GM18861 (cell line): Measurements from ENCODE around the gene CAMTA1.

ENCODE experiments used
- ATAC-seq: cut with Tn5 transposase; IDR thresholded peaks from one replicate; pipeline ENCODE4 v1.9.1; 2021; ENCODE audit not compliant: unreplicated experiment

The CAMTA1 gene

GRCh38 chr1:7350804-7351203 lies 565.5 kb downstream of the CAMTA1 start:
- ATAC-seq = no peak

GRCh38 chr1:7351649-7352048 lies 566.4 kb downstream of the CAMTA1 start:
- ATAC-seq = no peak

DNA sequence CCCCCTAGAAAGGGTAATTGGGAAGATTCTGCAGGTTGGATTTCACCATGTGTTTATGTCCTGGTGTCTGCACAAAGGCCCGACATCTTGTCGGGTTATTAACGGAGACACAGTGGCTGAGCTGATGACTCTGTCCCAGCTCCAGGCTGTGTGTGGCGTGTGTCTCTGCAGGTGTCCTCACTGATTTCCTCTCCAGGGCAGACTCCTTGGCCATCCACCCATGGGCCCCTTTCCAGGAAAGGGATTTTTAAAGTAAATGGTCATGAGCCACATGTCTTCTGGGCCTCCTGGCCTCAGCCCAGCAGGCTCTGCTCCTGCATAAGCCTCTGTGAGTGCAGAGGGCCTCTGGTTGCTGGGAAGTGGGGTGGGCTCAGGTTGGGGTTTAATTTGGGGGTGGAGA lies 567.1 kb downstream of the CAMTA1 start:
- no peak for ATAC-seq

DNA sequence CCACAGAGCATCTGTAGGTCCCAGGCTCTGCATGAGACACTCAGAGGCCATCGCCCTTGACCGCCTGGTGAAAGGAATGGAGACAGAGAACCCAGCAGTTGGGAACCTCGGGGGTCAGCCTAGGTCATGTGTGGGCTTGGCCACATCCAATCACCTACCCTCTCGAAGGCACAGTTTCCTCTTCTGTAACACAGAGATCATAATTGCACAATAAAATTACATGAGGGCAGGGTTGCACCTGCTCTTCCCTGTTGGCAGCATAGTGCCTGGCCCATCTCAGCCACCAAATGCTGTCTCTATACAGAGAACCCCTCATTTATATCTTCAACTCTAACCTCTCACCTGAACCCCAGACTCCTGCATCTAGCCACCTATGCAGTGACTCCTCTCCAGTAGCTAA lies 567.7 kb downstream of the CAMTA1 start:
- ATAC-seq = no peak

DNA sequence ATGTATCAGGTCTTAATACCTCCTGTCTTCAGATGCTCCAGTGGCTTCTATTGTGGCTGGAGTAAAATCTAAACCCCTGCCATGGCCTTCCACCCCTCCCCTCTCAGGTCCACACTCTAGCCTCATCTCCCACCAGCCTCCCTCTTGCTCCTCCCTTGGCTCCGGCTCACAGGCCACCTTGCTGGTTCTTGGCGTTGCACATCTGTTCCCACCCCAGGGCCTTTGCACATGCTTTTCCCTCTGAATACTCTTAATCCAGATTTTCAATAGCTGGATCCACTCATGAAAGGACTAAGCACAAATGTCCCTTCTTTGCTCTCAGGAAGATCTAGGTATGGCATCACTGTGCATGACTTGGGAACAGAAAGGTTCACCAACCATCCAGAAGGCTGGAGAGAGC lies 570.4 kb downstream of the CAMTA1 start:
- no peak for ATAC-seq

GRCh38 chr1:7356079-7356478 lies 570.8 kb downstream of the CAMTA1 start:
- ATAC-seq = no peak

- ATAC-seq = no peak
Observed at GRCh38 chr1:7358425-7358824, 573.2 kb downstream of the CAMTA1 start.

DNA sequence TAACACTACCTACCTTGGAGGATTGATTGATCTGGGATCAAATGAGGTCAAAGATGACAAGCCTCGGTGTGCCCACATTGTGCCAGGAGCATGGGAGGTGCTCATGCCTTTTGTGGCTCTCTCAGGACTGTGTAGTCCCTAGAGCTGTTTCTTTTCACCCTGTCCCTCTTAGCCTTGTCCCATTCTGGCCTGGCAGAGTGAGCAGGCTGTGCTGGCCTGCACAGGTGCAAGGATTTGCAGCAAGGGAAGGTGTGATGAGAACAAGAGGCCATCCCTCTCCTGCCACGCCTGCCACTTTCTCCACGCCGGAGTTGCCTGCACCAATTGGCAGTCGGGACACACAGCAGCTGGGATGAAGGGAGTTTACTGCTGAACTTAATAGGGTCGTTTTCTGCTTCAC lies 575.3 kb downstream of the CAMTA1 start:
- no peak for ATAC-seq

DNA sequence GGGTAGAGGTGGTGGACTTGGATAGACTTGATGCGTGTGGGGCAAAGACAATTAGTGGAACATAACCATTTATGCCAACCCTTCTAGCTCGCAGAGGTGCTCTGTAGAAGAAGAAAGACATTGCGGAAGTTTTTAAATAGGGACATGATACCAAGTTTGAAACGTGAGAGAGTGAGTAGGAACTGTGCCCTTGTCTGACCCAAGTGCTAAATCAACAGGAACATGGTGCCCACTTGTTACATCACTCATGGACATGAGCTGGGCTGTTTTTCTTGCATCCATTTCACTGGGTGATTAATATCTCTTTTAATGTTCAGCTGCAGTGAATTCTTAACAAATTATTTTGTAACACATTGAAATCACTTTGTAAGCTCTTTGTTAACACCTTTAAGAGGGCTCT lies 577.7 kb downstream of the CAMTA1 start:
- no peak for ATAC-seq

DNA sequence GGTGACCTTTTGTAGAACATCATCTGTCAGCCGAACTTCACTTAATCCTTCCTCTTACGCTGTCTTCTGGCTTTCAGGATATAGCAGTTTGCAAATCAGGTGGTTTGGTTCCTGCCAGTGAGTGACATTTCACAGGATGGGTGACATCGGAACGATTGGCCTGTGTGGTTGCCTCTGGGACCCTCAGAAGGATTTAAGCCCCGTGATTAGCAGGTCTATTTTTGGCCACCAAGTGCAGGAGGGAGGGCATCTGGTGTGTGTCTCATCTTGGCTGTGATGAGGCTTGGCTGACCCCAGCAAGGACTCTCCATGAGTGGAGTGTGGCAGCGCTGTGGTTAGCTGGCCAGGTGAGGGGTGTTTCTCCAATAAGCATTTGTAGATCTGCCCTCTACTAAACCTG lies 578.2 kb downstream of the CAMTA1 start:
- no peak for ATAC-seq

DNA sequence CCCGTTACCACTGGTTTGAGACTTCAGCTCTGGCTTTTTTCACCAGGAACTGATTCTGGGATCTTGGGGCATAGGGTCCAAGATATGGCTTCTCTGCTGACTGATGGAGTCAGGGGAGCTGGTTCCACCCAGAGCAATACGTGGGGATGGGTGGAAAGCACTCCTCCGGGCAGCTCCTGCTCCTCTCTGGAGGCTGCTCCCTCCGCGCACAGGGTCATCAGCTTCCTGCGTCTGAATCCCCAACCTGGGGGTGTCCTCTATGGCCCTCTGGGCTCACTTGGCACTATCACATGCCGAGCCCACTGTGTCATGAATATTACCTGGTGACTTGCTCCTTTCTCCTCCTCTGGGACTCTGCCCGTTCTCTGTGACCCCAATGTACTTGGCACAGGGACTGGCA lies 580.5 kb downstream of the CAMTA1 start:
- ATAC-seq = no peak

- no peak for ATAC-seq
Observed at GRCh38 chr1:7366286-7366954, 581.2 kb downstream of the CAMTA1 start.

DNA sequence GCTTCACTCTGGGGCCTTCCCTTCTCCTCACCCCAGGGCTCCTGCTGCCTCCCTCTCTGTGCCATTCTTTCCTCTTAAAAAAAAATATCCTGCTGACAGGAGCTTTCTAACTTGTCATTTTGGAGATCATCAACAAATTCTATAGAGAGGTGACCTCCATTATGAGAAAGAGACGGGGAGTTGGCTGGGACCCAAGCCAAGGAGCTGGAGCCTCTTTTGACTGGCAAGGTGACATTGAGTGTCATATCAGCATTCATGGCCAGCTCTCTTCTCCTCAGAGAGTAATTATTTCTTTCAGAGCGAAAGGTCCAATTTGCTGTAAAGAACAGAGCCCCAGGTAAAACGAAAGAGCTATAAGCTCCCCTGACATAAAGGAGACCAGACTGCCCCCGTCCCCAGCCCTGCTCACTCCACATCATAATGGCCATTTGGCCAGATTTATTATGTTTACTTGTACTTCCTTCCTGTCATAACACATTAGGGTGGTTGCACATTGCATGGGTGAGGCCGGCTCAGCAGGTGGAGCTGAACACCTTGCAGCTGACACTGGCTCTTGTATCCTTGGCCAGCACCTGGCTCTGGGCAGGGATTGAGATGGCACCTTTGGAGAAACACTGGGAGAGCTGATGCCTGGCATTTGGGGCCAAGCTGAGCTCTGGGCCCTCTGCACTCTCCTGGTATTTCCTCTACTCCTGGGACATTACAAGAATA lies 581.9 kb downstream of the CAMTA1 start:
- ATAC-seq = no peak

DNA sequence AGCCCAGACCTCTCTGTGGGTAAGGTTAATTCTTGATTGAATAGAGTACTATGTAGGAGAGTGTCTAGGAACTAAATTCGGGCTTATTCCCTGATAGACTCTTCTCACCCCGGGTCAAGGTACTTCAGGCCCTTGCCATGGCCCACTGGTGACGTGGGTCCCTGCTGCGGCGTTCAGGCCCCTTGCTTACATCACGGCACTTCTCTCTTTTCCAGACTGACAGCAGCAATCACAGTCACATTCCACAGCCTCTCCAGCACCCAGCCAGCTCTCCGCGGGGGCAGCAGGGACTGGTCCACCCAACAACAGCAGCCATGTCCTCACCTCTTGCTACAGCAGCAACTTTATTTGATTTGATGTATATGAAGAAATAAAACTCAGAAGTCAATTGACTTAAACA lies 584.6 kb downstream of the CAMTA1 start:
- ATAC-seq = no peak

DNA sequence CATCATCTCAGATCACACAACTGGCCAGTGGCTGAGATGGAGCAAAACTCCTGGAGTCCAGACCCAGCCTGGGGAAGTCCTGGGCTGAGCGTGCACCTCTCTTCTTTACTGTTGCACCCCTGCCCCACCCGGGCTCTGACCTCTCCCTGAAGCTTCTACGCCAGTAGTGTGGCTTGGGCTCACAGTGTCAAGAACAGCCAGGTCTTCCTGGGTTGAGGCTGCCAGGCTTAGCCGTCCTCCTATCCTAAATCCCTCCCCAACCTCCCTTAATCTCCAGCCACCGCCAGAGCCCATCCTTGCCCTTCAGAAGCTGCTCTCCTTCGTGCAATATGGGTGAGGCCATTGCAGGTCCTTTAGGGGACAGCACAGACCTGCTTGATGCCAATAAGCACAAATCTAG lies 586.7 kb downstream of the CAMTA1 start:
- ATAC-seq = no peak

DNA sequence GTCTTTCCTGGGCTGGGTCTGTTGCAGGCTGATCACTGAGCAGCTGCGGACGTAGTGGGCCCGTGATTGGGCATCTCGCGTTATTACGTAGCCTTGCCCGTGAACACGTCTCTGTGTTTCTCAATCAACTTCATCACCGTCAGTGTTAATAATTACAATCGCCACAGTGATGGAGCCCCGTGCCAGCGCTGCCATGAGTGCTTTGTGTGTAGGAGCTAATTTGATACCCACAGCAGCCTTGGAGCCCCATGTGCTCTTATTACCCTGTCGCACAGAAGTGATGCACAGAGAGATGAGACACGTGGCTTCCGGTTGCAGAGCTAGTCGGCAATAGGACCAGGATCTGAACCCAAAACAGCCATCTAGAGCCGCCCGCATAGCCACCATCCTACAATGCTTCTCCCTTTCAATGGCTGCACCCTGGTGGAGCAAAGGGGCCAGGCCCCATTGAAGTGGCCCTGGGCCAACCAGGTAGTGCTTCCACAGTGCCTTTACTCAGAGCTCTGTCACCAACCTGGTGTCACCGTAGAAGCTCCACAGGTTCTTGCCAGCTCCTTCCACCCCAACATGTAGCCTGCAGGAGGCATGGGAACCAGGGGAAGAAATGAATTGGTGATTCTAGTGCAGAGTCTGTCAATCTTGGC lies 587.3 kb downstream of the CAMTA1 start:
- ATAC-seq = no peak

- no peak for ATAC-seq
Observed at GRCh38 chr1:7373251-7373650, 588.0 kb downstream of the CAMTA1 start.

DNA sequence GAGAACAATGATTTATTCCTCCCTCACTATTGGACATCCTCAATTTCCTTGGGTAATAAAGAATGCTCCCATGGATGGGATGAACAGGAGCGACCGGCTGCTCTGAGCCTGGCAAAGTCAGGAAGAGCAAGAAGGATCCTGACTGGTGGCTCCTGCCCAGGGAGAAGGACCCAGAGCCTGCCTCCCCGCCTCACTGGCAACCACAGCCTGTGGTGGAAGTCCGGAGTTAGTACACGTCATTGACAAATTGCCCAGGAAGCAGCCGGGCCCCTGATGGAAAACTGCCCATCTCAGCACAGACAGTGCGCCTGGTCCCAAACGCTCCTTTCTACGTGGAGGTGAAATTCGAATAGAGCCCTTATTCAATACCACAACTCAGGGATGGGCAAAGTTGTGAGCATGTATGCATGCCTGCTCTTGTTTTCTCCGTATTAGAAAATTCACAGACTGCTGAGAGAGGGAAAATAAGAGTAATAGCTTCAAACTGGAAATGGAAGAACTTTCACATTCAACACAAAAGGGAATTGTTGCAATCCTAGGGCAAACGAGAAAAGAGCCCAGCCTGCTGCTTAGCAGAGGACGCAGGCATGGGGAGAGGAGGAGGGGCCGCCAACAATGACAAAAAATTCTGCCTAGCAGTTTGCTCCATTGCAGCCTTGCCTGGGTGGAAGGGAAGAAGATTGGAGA lies 588.8 kb downstream of the CAMTA1 start:
- no peak for ATAC-seq

DNA sequence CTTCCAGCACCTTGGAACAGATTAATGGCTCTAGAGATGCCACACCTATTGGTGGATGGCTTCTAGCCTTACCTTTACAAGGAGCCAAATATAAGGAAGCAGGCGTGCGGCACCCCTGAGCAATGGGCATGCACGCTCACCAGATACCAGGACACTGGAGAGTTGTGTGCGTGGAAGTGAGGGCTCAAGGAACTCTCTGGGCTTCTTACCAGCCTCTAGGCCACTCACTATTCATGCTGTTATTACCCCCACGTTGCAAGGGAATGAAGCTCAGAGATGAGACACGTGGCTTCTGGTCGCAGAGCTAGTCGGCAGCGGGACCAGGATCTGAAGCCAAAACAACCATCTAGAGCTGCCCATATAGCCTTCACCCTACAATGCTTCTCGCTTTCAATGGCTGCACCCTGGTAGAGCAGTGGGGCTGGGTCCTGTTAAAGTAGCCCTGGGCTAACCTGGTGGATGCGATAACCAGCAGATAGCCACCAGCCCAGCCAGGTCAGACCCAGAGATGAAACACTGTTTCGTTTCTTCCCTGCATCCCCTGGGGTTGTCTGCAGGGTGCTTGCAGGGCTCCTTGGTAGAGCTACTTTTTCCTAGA lies 589.4 kb downstream of the CAMTA1 start:
- no peak for ATAC-seq

- ATAC-seq = no peak
Observed at GRCh38 chr1:7375329-7375728, 590.1 kb downstream of the CAMTA1 start.
